Activated naive CD4-positive, alpha-beta T cell treated with anti-CD3 and anti-CD28 coated beads, Interleukin-2, amount 10 ng/mL, durations not matched to agents 7 days and 5 days (primary cell): Measurements from ENCODE around the gene RPS6KB1.
"Not testable (repeated sequence)": the region's sequence is repeated elsewhere in the genome, so short reads cannot be mapped to it uniquely, and the experiment has no call there.

Source experiments
- CTCF ChIA-PET: fragments of 350-600 bp; sonication (Branson Sonifier 250); formaldehyde crosslinking; loops from one replicate; lab custom pipeline; 2021; ENCODE audit warnings: antibody characterized with exemption; lab: Charles Lee
- DNase-seq: peaks from one replicate; pipeline ENCODE4 v3.0.0-alpha.2; 2020
- H3K27ac Mint-ChIP-seq: one replicate; pipeline ENCODE4 v1.8.0; 2021; ENCODE audit warnings: mild to moderate bottlenecking, moderate library complexity, mixed read lengths
- H3K27me3 Mint-ChIP-seq: one replicate; pipeline ENCODE4 v1.8.0; 2021; ENCODE audit warnings: mild to moderate bottlenecking, mixed read lengths
- H3K36me3 Mint-ChIP-seq: one replicate; pipeline ENCODE4 v1.8.0; 2021; ENCODE audit warnings: mixed read lengths
- H3K4me1 Mint-ChIP-seq: one replicate; pipeline ENCODE4 v1.8.0; 2021; ENCODE audit warnings: mixed read lengths
- H3K4me3 Mint-ChIP-seq: one replicate; pipeline ENCODE4 v1.8.0; 2021; ENCODE audit warnings: mild to moderate bottlenecking, moderate library complexity, mixed read lengths
- H3K9me3 Mint-ChIP-seq: one replicate; pipeline ENCODE4 v1.8.0; 2021; ENCODE audit warnings: mixed read lengths

Gene RPS6KB1

DNA sequence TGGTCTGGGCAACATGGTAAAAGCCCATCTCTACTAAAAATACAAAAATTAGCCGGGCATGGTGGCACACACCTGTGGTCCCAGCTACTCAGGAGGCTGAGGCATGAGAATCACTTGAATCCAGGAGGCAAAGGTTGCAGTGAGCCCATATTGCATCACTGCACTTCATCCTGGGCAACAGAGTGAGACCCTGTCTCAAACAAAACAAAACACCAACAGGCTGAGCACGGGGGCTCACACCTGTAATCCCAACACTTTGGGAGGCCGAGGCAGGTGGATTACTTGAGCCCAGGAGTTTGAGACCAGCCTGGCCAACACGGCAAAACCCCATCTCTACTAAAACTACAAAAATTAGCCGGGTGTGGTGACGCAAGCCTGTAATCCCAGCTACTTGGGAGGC lies 82.2 kb downstream of the RPS6KB1 start:
- H3K9me3 Mint-ChIP-seq, H3K27ac Mint-ChIP-seq, H3K4me1 Mint-ChIP-seq, H3K4me3 Mint-ChIP-seq, CTCF ChIA-PET, H3K36me3 Mint-ChIP-seq, DNase-seq: not testable (repeated sequence)
- peaks cover 21% of the 10 kb centered on the region for H3K27me3 Mint-ChIP-seq

DNA sequence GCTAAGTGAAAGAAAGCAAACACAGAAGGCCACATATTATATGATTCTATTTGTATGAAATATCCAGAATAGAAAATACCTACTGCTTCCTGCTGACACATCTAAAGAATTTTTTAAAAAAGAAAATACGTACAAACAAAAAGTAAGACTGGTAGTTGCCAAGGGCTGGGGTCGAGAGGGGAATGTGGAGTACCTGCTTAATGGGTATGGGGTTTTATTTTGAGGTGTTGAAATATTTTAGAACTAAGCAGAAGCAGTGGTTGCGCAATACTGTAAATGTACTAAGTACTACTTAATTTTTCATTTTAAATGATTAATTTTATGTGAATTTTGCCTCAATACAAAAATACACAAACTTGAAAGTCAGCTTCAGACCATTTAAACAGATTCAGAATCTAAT lies 103.7 kb downstream of the RPS6KB1 start:
- H3K36me3 Mint-ChIP-seq = not testable (repeated sequence)

More for the DNA sequence above, 103.7 kb downstream of the RPS6KB1 start:
- DNase-seq, CTCF ChIA-PET, H3K27me3 Mint-ChIP-seq, H3K4me1 Mint-ChIP-seq, H3K4me3 Mint-ChIP-seq, H3K9me3 Mint-ChIP-seq, H3K27ac Mint-ChIP-seq: not testable (repeated sequence)
